Nephron (organoid): ENCODE results near the gene DPH2.

Source experiments
- H3K27ac Mint-ChIP-seq, 3 experiments: 2 replicates each; pipeline ENCODE4 v1.8.0; 2020; ENCODE audit warnings: mixed read lengths in 3 of 3, mild to moderate bottlenecking in 2 of 3, moderate library complexity in 1 of 3
- H3K27me3 Mint-ChIP-seq: 2 replicates; pipeline ENCODE4 v1.8.0; 2021; ENCODE audit warnings: low read depth, mild to moderate bottlenecking, moderate library complexity, mixed read lengths
- H3K36me3 Mint-ChIP-seq: 2 replicates; pipeline ENCODE4 v1.8.0; 2020; ENCODE audit warnings: low read depth, mixed read lengths
- H3K4me1 Mint-ChIP-seq: 2 replicates; pipeline ENCODE4 v1.8.0; 2020; ENCODE audit warnings: mixed read lengths
- H3K4me3 Mint-ChIP-seq, 3 experiments: 2 replicates each; pipeline ENCODE4 v1.8.0; 2020; ENCODE audit warnings: mild to moderate bottlenecking in 3 of 3, mixed read lengths in 3 of 3, moderate library complexity in 2 of 3
- H3K9me3 Mint-ChIP-seq: 2 replicates; pipeline ENCODE4 v1.8.0; 2020; ENCODE audit warnings: mixed read lengths
- CTCF ChIP-seq, 3 experiments: fragments of 200-600 bp; sonication (generic); IDR thresholded peaks; one replicate each; pipeline ENCODE4 v1.5.0; 2021; ENCODE audit warnings: antibody characterized with exemption in 3 of 3; ENCODE audit not compliant: unreplicated experiment in 3 of 3

The DPH2 gene

DNA sequence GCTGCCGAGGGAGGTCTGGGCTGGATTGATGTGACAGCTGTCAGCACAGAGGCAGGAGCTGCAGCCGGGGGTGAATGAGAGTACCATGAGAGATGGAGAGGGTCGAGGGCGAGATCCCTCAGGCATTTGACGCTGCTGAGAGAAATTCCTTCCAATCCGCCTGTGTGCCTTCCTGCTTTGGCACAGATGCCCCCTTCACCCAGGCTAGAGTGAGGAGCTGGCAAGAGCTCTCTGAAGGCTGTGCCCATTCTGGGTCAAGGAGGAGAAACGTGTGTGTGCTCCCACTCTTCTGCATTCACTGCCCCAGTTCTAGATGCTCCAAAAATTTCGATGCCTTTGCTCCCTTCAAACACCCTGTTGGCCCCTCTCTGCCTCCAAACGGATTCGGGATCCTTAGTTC is 31.4 kb upstream of the DPH2 start:
- no peaks in the 10 kb centered on the region for H3K9me3 Mint-ChIP-seq
- no peak for TF ChIP-seq CTCF (IDR thresholded peaks at IDR 0.05; ENCODE audit: unreplicated experiment in 3 of 3)
- peak overlapping the region in 1 of 3 experiments; percentile 38 for H3K4me3 Mint-ChIP-seq
- H3K27me3 Mint-ChIP-seq: peaks cover 40% of the 10 kb centered on the region
- no peak overlapping the region for H3K27ac Mint-ChIP-seq
- peaks cover 6% of the 10 kb centered on the region for H3K4me1 Mint-ChIP-seq
- H3K36me3 Mint-ChIP-seq: no peaks in the 10 kb centered on the region

DNA sequence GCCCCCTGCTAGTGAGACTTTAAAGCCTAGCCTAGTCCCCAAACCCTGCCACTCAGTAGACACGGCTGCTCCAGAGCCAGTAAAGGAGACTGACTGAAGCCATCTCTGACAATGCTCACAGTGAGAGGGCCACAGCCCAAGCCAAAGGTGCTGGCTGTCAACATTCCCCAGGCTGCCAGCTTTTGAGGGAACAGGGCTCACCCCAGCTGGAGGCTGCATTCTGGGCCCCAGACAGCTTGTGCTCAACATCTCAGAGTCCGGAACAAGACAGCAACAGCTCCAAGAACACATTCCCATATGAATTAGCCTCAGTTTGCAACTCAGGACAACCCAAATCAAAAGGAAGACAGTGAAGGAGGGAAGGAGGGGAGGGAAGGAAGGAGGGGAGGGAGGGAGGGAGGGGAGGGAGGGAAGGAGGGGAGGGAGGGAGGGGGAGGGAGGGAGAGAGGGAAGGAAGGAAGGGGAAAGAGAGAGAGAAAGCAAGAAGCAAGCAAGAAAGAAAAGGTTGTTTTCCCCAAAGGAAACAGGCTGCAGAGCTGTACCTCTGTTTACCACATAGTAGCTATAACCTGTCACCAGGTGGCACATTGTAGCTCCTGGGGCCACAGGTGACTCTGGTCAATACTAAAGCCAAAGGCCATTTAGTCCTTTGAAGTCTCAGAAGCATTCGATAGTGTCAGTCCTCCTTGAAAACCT is 30.8 kb upstream of the DPH2 start:
- no peak for TF ChIP-seq CTCF (IDR thresholded peaks at IDR 0.05; ENCODE audit: unreplicated experiment in 3 of 3)
- peaks cover 6% of the 10 kb centered on the region for H3K4me1 Mint-ChIP-seq
- peaks cover 40% of the 10 kb centered on the region for H3K27me3 Mint-ChIP-seq

DNA sequence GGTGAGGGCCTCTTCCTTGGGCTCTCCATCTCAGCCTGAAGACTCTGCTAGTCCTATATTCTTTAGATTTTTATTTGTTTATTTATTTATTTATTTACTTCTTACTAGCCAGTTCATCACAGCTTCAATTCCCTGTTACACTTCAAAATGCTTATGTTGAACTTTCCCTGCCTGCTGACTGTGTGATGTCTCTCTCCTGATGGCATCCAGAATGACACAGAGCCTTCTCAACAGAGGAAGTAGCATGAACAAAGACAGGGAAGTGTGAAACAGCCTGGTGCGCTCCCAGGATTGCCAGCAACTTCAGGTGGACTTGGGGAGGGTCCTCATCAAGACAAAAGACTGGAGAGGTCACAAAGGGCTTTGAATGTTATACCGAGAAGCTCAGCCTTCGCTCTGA is 27.4 kb upstream of the DPH2 start:
- no peaks in the 10 kb centered on the region for H3K9me3 Mint-ChIP-seq

More for the DNA sequence above, 30.8 kb upstream of the DPH2 start:
- Mint-ChIP-seq H3K27ac (no peak overlapping the region), H3K4me3 (no peak overlapping the region), H3K9me3 (no peaks in the 10 kb centered on the region), H3K36me3 (no peaks in the 10 kb centered on the region)

GRCh38 chr1:43944860-43945259 is 24.9 kb upstream of the DPH2 start:
- TF ChIP-seq CTCF (IDR thresholded peaks at IDR 0.05; ENCODE audit: unreplicated experiment in 3 of 3): no peak
- H3K27me3 Mint-ChIP-seq: peaks cover 4% of the 10 kb centered on the region
- H3K27ac Mint-ChIP-seq: peak overlapping the region in 1 of 3 experiments; percentile 91
- H3K4me1 Mint-ChIP-seq: peaks cover 38% of the 10 kb centered on the region
- peak overlapping the region in 2 of 3 experiments; percentile 42 to 43 for H3K4me3 Mint-ChIP-seq
- no peaks in the 10 kb centered on the region for H3K9me3 Mint-ChIP-seq
- H3K36me3 Mint-ChIP-seq: no peaks in the 10 kb centered on the region

More for the DNA sequence above, 27.4 kb upstream of the DPH2 start:
- H3K27ac Mint-ChIP-seq: no peak overlapping the region
- peaks cover 15% of the 10 kb centered on the region for H3K4me1 Mint-ChIP-seq
- TF ChIP-seq CTCF (IDR thresholded peaks at IDR 0.05; ENCODE audit: unreplicated experiment in 3 of 3): no peak
- H3K27me3 Mint-ChIP-seq: peaks cover 18% of the 10 kb centered on the region
- H3K4me3 Mint-ChIP-seq: no peak overlapping the region
- H3K36me3 Mint-ChIP-seq: no peaks in the 10 kb centered on the region

- H3K4me1 Mint-ChIP-seq: peaks cover 46% of the 10 kb centered on the region
- no peaks in the 10 kb centered on the region for H3K27me3 Mint-ChIP-seq
- peak overlapping the region; percentile 87 to 94 (median 90) for H3K4me3 Mint-ChIP-seq
- H3K36me3 Mint-ChIP-seq: peaks cover 6% of the 10 kb centered on the region
- TF ChIP-seq CTCF (IDR thresholded peaks at IDR 0.05; ENCODE audit: unreplicated experiment in 3 of 3): no peak
- H3K27ac Mint-ChIP-seq: peak overlapping the region; percentile 91 to 97 (median 93)
- no peaks in the 10 kb centered on the region for H3K9me3 Mint-ChIP-seq
Measured at GRCh38 chr1:43945674-43946235, 24.1 kb upstream of the DPH2 start.
